Endothelial cell of umbilical vein (primary cell): ENCODE data around the gene CCNG2. TPM values are rescaled to one million over a fixed set of nuclear protein-coding genes. Genes with fewer than 3 reads are reported as not detected.

ENCODE experiments used
- BruUV-seq: library from RNA; stranded (reverse); fragments of 400-500 nt; replicated peaks from 2 replicates; lab custom pipeline; 2021; lab: Mats Ljungman, UMichigan
- CTCF ChIA-PET: fragments of 300-600, 350-600 bp; sonication (Branson Sonifier 250); formaldehyde crosslinking; loops from one replicate; lab custom pipeline; 2021; ENCODE audit warnings: antibody characterized with exemption, inconsistent platforms; lab: Charles Lee
- POLR2A ChIA-PET: fragments of 300-600, 350-600 bp; sonication (Branson Sonifier 250); formaldehyde crosslinking; loops from one replicate; lab custom pipeline; 2021; ENCODE audit warnings: antibody characterized with exemption, inconsistent platforms; lab: Charles Lee
- DNase-seq: peaks from one replicate; pipeline ENCODE4 v3.0.0-alpha.2; 2011; ENCODE audit warnings: low read depth, low spot score
- FAIRE-seq: peaks from 2 replicates; lab custom pipeline; 2011; peaks lifted over from hg19 to GRCh38; lab: Jason Lieb, UNC
- H2AFZ ChIP-seq: 2 replicates; pipeline ENCODE4 v1.6.0; 2012; ENCODE audit warnings: low read depth, low read length, control low read depth, inconsistent platforms
- H3K27ac ChIP-seq: 2 replicates; pipeline ENCODE4 v1.5.1; 2011; ENCODE audit warnings: low read depth, mild to moderate bottlenecking, control low read depth, low read length, moderate library complexity; ENCODE audit not compliant: insufficient read depth
- H3K27me3 ChIP-seq, 2 experiments: 2 replicates each; pipeline versions ENCODE4 v1.6.0 to v1.6.1; 2011; ENCODE audit warnings: low read length in 2 of 2, mixed read lengths in 1 of 2; ENCODE audit not compliant: control insufficient read depth in 2 of 2, insufficient read depth in 2 of 2
- H3K36me3 ChIP-seq, 2 experiments: 2 replicates in 1 of 2; 3 replicates in 1 of 2; pipeline ENCODE4 v1.5.1; 2011; ENCODE audit warnings: low read length in 2 of 2, mild to moderate bottlenecking in 1 of 2, moderate library complexity in 1 of 2; ENCODE audit not compliant: control insufficient read depth in 2 of 2, insufficient read depth in 2 of 2; ENCODE audit errors: extremely low read depth in 1 of 2
- H3K4me1 ChIP-seq: 3 replicates; pipeline ENCODE4 v1.5.1; 2011; ENCODE audit warnings: mild to moderate bottlenecking, low read length; ENCODE audit not compliant: control insufficient read depth, insufficient read depth; ENCODE audit errors: extremely low read depth
- H3K4me2 ChIP-seq: 2 replicates; pipeline ENCODE4 v1.6.1; 2011; ENCODE audit warnings: low read length, control low read depth, mixed read lengths; ENCODE audit not compliant: insufficient read depth
- H3K4me3 ChIP-seq, 3 experiments: fragments of 200-600 bp in 1 of 3; sonication (generic), shearing (Covaris generic) in 1 of 3; replicated peaks in 1 of 3; 2 replicates each; pipeline ENCODE4 v1.5.1; 2011 to 2016; ENCODE audit warnings: control low read depth in 3 of 3, low read length in 3 of 3, mild to moderate bottlenecking in 2 of 3, inconsistent platforms in 1 of 3, low read depth in 1 of 3, moderate library complexity in 1 of 3; ENCODE audit not compliant: insufficient read depth in 1 of 3
- H3K79me2 ChIP-seq: 2 replicates; pipeline ENCODE4 v1.6.0; 2012; ENCODE audit warnings: low read length, inconsistent platforms; ENCODE audit not compliant: control insufficient read depth, insufficient read depth
- H3K9ac ChIP-seq: replicated peaks from 2 replicates; pipeline ENCODE3; 2011; ENCODE audit warnings: low read length, control low read depth; ENCODE audit not compliant: insufficient read depth; ENCODE audit errors: extremely low read depth
- H3K9me1 ChIP-seq: replicated peaks from 3 replicates; pipeline ENCODE4 v1.6.0; 2011; ENCODE audit warnings: mild to moderate bottlenecking, low read length; ENCODE audit not compliant: control insufficient read depth, insufficient read depth; ENCODE audit errors: extremely low read depth
- H3K9me3 ChIP-seq: replicated peaks from 2 replicates; pipeline ENCODE4 v1.5.1; 2012; ENCODE audit warnings: low read length, inconsistent platforms; ENCODE audit not compliant: control insufficient read depth, insufficient read depth
- H4K20me1 ChIP-seq: replicated peaks from 2 replicates; pipeline ENCODE3; 2011; ENCODE audit warnings: mild to moderate bottlenecking, low read length; ENCODE audit not compliant: control insufficient read depth, insufficient read depth; ENCODE audit errors: extremely low read depth
- EZH2 ChIP-seq: IDR thresholded peaks from 2 replicates; pipeline ENCODE4 v1.6.1; 2012; ENCODE audit warnings: borderline replicate concordance, low read depth, mild to moderate bottlenecking, moderate library complexity, low read length, inconsistent platforms; ENCODE audit not compliant: severe bottlenecking
- FOS ChIP-seq: IDR thresholded peaks from 2 replicates; pipeline ENCODE4 v1.6.1; 2011; ENCODE audit warnings: mild to moderate bottlenecking, low read length, moderate library complexity, borderline replicate concordance; ENCODE audit not compliant: insufficient read depth
- GATA2 ChIP-seq: IDR thresholded peaks from 2 replicates; pipeline ENCODE4 v1.7.0; 2011; ENCODE audit warnings: low read depth, mild to moderate bottlenecking, moderate library complexity, mixed read lengths, low read length; ENCODE audit not compliant: insufficient read length, insufficient read depth
- JUN ChIP-seq: IDR thresholded peaks from 2 replicates; pipeline ENCODE4 v1.6.1; 2011; ENCODE audit warnings: borderline replicate concordance, low read depth; ENCODE audit not compliant: insufficient read length, insufficient read depth
- MYC ChIP-seq: IDR thresholded peaks from one replicate; pipeline ENCODE4 v1.6.1; 2011; ENCODE audit warnings: mild to moderate bottlenecking, low read depth, low read length
- POLR2A ChIP-seq: IDR thresholded peaks from 2 replicates; pipeline ENCODE4 v1.6.1; 2012; ENCODE audit warnings: low read depth, mild to moderate bottlenecking, control low read depth, low read length
- POLR2AphosphoS5 ChIP-seq: IDR thresholded peaks from 2 replicates; pipeline ENCODE4 v1.6.1; 2012; ENCODE audit warnings: low read depth, mild to moderate bottlenecking, control low read depth, low read length, moderate library complexity; ENCODE audit not compliant: insufficient read depth
- dilution Hi-C: fragments of 300-500 bp; cut with MboI; formaldehyde crosslinking; loops from one replicate; pipeline ENCODE4 v1.15.0; 2019; ENCODE audit warnings: low sequenced_read_pairs; ENCODE audit not compliant: extremely low pct_ligation_motif_present
- intact Hi-C: fragments of 100-400 bp; cut with micrococcal nuclease; formaldehyde crosslinking; loops from one replicate; pipeline ENCODE4 v1.10.0; 2022
- polyA plus RNA-seq, 4 experiments: library from polyadenylated mRNA; depleted of rRNA in 3 of 4; stranded (reverse) in 3 of 4; unstranded in 1 of 4; fragments of >200 nt; gene quantifications; 2 replicates each; pipeline versions ENCODE4 v1.2.1 to v1.2.3, GENCODE V29; 2011 to 2012; ENCODE audit warnings: missing spikeins in 1 of 4
- total RNA-seq: library from RNA; stranded (reverse); gene quantifications from 2 replicates; pipeline ENCODE4 v1.2.3, GENCODE V29; 2021
- TF ChIP-seq, protein P1 (sequence below), 2 donors: IDR thresholded peaks; 1 replicate in 1 of 2; 2 replicates in 1 of 2; pipeline ENCODE4 v1.5.1; 2011; ENCODE audit warnings: low read length in 2 of 2, mild to moderate bottlenecking in 2 of 2, moderate library complexity in 2 of 2, control low read depth in 1 of 2, inconsistent platforms in 1 of 2, low read depth in 1 of 2; ENCODE audit not compliant: insufficient read depth in 1 of 2; ENCODE audit errors: extremely low read depth in 1 of 2
- TF ChIP-seq, protein P2 (sequence below): IDR thresholded peaks from 2 replicates; pipeline ENCODE4 v1.6.1; 2011; ENCODE audit not compliant: insufficient read depth, insufficient read length

Gene CCNG2
- total and polyA plus RNA-seq, 2 donors (not counting 3 experiments of a cell fraction or from before 2014, with no cell fraction given) = 7.9 to 28.3 TPM

GRCh38 chr4:77189412-77189811 lies 32.4 kb downstream of the CCNG2 start:
- no peak overlapping the region for H3K4me3 ChIP-seq
- TF ChIP-seq, protein P1, sequence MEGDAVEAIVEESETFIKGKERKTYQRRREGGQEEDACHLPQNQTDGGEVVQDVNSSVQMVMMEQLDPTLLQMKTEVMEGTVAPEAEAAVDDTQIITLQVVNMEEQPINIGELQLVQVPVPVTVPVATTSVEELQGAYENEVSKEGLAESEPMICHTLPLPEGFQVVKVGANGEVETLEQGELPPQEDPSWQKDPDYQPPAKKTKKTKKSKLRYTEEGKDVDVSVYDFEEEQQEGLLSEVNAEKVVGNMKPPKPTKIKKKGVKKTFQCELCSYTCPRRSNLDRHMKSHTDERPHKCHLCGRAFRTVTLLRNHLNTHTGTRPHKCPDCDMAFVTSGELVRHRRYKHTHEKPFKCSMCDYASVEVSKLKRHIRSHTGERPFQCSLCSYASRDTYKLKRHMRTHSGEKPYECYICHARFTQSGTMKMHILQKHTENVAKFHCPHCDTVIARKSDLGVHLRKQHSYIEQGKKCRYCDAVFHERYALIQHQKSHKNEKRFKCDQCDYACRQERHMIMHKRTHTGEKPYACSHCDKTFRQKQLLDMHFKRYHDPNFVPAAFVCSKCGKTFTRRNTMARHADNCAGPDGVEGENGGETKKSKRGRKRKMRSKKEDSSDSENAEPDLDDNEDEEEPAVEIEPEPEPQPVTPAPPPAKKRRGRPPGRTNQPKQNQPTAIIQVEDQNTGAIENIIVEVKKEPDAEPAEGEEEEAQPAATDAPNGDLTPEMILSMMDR (IDR thresholded peaks at IDR 0.05; ENCODE audit: extremely low read depth in 1 of 2, insufficient read depth in 1 of 2, low read depth in 1 of 2, low read length in 2 of 2) = no peak
- TF ChIP-seq, protein P2, sequence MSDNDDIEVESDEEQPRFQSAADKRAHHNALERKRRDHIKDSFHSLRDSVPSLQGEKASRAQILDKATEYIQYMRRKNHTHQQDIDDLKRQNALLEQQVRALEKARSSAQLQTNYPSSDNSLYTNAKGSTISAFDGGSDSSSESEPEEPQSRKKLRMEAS = no peak
- TF ChIP-seq JUN = no peak
- no peak for TF ChIP-seq EZH2
- TF ChIP-seq GATA2 = no peak
- TF ChIP-seq POLR2AphosphoS5 = no peak
- no peak for TF ChIP-seq POLR2A
- no peak for TF ChIP-seq MYC
- no peak for TF ChIP-seq FOS
- no TSS peak for BruUV-seq
- POLR2A ChIA-PET = no interaction called here
- CTCF ChIA-PET = interaction anchor here (1.2 to 3.9 kb wide), 4 partner anchors 12 to 94 kb away, joined by 4 to 26 read pairs (median 7); no protein-coding TSS in a partner anchor
- H3K27me3 ChIP-seq = peaks cover 23 to 35% of the 10 kb centered on the region in 2 experiments
- intact Hi-C loops (no loop called here), dilution Hi-C loops (no loop called here)
- H3K4me1 ChIP-seq = no peaks in the 10 kb centered on the region
- H3K9ac ChIP-seq = no peak overlapping the region
- no peaks in the 10 kb centered on the region for H3K9me1 ChIP-seq
- H3K27ac ChIP-seq = no peak overlapping the region
- no peak for FAIRE-seq
- no peaks in the 10 kb centered on the region for H4K20me1 ChIP-seq
- H3K36me3 ChIP-seq = no peaks in the 10 kb centered on the region
- H2AFZ ChIP-seq = no peak overlapping the region
- H3K79me2 ChIP-seq = no peaks in the 10 kb centered on the region
- H3K4me2 ChIP-seq = no peak overlapping the region
- no peaks in the 10 kb centered on the region for H3K9me3 ChIP-seq
- no peak for DNase-seq
